Daoy (cell line): ENCODE measurements around the gene GTF3C5. TPM values are rescaled to one million over a fixed set of nuclear protein-coding genes. Genes with fewer than 3 reads are reported as not detected.
"Not testable (repeated sequence)": the region's sequence is repeated elsewhere in the genome, so short reads cannot be mapped to it uniquely, and the experiment has no call there.

ENCODE experiments used
- DNase-seq: peaks from one replicate; pipeline ENCODE4 v3.0.0-alpha.2; 2015; ENCODE audit warnings: low read depth
- total RNA-seq: library from RNA; depleted of rRNA; stranded (reverse); fragments of >200 nt; shearing (Covaris generic); gene quantifications from 2 replicates; pipeline ENCODE4 v1.2.3, GENCODE V29; 2014

Gene GTF3C5
- total RNA-seq, 1 experiment from 2014 or later, result 118 TPM

DNA sequence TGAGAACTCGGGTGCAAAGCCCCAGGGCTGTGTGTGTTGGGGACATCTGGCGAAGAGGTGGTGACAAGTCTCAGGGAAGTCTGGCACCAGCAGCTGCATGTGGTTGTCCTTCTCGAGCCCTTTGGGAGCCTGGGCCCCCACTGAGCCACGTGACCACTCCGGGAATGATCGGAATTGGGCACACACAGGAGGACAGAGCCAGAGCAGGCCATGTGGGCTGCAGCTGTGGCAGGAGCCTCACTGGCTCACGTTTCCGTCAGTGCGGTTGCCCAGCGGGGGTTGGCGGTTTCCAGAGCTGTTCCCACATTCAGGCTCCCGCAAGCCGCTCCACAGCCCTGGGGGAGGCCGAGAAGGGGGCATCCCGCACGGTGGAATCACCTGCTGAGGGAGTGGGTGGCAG is 24.2 kb downstream of the GTF3C5 start:
- DNase-seq, result peak; percentile 34

DNA sequence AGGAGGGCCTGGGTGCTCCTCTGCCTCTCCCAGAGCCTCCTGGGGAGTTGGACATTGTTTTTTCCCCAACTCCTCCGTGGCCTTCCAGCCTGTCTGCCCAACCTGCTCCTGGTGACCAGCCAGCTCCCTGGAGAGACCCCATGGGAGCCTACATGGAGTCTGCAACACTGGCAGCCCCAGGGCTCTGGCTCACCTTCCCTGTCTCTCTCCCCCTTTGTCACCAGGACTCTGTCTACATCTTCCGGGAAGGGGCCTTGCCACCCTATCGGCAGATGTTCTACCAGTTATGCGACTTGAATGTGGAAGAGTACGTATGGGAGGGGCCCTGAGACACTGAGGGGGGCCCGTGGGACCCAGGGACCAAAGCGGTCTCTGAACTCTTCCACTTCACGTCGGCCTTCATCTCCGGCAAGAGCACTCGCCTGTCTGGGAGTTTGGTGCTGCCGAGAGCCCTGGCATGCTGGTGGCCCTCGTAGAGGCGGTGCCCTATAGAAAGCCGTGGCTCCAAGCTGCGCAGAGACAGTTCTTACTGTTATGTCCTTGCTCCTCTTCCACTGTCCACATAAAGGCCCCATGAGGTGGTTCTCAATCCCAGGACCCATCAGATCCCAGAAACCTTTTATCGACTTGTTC is 25.1 kb downstream of the GTF3C5 start:
- no peak for DNase-seq

DNA sequence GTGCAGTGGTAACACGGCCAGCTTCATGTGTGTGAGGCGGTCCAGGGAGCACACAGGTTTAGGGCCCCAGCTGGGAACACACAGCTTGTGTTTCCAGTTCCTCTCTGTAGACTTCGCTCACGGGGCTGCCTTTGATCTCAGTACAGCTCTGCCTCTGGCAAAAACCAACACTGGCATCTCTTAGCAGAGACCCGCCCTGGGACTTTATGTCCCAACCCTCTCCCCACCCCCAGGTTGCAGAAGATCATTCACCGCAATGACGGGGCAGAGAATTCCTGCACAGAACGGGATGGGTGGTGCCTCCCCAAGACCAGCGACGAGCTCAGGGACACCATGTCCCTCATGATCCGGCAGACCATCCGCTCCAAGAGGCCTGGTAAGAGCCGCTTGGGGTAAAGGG is 25.7 kb downstream of the GTF3C5 start:
- DNase-seq, result no peak

DNA sequence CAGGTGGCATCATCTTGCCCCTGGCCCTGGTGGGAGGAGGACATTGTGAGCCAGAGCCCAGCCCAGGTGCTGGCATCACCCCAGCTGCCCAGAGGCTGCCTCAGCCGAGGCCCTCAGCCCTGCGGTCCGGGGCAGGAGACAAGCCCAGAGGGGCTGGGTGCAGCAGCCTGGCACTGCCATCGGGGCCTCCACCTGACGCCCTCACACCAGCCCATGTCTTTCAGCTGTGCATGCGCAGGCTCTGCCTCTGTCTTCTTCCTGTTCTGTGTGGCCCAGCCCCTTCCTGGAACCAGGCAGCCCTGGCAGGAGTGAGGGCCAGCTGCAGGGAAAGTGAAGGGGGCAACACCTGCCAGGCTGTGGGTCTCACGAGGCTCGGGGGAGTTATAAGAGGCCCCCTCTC is 26.2 kb downstream of the GTF3C5 start:
- DNase-seq, result no peak

DNA sequence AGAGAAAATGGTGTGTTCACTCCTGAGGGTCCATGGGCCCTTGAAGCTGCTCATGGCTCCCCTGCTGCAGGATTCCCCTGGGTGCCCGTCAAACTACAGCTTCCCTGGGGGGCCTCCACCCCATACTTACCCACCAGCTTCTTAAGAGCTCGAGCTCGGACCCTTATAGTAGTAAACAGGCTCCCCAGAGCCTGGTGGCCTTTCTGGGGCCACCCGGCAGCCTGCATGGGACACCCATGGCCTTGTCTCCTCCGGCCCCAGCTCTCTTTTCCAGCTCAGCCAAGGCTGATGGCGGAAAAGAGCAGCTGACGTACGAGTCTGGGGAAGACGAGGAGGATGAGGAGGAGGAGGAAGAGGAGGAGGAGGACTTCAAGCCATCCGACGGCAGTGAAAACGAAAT is 26.8 kb downstream of the GTF3C5 start:
- DNase-seq, result no peak

DNA sequence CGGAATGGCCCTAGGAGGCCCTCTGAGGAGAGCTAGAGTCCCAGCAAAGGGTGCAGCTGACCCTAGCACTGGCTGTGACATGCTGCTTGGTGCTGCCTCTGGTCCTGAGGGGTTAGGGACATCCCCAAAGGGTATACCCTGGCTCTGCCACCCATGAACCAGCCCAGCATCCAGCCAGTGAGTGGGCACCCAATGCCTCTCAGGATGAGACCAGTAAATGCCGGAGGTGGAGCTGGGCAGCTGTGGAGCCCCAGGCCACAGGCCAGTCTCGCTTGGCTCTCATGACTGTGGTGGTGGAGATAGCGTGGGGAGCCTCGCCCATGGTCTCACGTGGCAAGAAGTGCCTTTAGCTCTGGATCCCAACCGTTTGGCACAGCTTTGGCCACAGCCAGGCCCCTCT is 27.3 kb downstream of the GTF3C5 start:
- no peak for DNase-seq

DNA sequence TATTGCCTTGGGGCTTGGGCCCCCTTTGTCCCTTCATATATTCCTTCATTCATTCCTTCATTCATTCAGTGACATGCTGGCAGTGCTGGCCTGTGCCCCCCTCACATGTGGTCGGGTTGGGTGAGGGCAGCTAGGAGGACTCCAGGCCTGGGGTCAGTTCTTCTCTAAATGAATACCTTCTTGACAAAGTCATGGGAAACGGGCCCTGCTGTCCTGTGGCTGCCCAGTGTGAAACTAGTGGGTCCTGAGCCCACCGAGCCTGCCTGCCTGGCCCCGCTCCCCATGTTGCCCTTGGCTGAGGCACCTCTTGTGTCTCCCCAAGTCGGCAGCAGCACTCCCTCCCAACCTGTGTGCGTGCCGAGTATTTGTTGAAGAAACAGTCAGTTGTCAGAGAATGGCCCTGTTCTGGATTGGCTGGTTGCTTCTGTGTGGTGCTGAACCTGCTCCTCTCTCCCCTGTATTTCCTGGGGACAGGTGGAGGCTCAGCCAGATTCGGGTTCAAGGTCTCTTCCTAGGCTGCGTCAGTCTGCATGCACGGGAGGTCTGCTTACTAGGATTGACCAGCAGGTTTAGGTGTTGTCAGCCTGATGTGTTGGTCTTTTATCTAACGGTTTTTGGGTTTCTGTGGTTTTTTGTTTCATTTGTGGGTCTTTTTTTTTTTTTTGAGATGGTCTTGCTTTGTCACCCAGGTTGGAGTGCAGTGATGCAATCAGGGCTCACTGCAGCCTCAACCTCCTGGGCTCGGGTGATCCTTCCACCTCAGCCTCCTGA is 27.9 kb downstream of the GTF3C5 start:
- DNase-seq, result no peak

DNA sequence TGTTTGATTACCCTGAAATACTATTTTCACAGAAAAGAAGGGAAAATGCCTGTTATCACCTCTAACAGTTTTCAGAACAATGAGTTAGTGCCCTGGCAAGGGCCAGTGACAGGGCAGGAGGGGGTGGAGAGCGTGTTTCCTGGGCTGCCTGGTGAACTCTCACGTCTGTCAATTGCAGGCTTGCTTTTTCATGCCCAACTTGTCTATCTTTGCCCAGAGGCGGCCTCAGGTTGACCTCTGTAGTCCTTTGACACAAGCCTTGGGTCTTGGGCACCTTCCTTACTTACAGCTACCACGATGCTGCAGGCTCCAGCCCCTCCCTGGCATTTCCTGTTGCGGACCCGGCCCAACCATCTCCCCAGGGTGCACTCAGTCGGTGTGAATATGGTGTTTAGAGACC is 28.8 kb downstream of the GTF3C5 start:
- no peak for DNase-seq

DNA sequence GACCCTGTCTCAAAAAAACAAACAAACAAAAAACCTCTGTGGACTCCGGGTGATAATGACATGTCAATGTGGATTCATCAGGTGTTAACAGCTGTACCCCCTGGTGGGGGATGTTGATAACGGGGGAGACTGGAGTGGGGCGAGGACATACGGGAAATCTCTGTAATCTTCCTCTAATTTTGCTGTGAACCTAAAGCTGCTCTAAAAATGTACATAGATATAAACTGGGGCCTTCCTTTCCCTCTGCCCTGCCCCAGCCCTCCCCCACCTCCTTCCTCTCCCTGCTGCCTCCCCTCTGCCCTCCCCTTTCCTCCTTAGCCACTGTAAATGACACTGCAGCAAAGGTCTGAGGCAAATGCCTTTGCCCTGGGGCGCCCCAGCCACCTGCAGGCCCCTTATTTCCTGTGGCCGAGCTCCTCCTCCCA is 29.6 kb downstream of the GTF3C5 start:
- DNase-seq, result no peak

DNA sequence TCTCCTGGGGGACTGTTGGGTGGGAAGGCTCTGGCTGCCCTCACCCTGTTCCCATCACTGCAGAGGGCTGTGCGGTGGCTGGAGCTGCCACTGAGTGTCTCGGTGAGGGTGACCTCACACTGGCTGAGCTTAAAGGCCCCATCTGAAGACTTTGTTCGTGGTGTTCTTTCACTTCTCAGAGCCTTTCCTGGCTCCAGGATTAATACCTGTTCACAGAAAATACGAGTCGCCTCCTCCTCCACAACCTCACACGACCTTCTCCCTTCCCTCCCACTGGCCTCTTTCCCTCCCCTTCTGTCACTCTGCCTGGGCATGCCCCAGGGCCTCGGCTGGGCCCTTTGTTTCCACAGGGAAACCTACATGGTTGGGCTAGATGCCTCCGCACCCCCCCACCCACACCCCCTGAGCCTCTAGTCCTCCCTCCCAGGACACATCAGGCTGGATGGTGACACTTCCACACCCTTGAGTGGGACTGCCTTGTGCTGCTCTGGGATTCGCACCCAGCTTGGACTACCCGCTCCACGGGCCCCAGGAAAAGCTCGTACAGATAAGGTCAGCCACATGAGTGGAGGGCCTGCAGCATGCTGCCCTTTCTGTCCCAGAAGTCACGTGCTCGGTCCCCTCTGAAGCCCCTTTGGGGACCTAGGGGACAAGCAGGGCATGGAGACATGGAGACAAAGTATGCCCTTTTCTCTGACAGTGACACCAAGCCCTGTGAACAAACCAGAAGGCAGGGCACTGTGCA is 30.4 kb downstream of the GTF3C5 start:
- DNase-seq, result not testable (repeated sequence)

DNA sequence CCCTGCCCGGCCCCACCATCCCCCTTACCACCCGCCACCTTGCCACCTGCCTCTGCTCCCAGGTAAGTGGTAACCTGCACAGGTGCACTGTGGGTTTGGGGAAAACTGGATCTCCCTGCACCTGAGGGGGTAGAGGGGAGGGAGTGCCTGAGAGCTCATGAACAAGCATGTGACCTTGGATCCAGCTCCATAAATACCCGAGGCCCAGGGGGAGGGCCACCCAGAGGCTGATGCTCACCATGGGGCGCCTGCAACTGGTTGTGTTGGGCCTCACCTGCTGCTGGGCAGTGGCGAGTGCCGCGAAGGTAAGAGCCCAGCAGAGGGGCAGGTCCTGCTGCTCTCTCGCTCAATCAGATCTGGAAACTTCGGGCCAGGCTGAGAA is 31.0 kb downstream of the GTF3C5 start, which contains the start of gene CEL:
Gene CEL, plus strand, starts transcription at position 218 of the 382 bp plus-strand sequence. Its CDS starts 22 bp downstream, at position 240.
- DNase-seq, result not testable (repeated sequence)

DNA sequence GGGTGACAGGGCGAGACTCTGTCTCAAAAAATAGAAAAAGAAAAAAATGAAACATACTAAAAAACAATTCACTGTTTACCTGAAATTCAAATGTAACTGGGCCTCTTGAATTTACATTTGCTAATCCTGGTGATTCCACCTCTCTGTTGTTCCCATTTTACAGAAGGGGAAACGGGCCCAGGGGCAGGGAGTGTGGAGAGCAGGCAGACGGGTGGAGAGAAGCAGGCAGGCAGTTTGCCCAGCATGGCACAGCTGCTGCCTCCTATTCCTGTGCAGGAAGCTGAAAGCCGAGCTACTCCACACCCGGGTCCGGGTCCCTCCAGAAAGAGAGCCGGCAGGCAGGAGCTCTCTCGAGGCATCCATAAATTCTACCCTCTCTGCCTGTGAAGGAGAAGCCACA is 31.8 kb downstream of the GTF3C5 start:
- DNase-seq, result not testable (repeated sequence)

DNA sequence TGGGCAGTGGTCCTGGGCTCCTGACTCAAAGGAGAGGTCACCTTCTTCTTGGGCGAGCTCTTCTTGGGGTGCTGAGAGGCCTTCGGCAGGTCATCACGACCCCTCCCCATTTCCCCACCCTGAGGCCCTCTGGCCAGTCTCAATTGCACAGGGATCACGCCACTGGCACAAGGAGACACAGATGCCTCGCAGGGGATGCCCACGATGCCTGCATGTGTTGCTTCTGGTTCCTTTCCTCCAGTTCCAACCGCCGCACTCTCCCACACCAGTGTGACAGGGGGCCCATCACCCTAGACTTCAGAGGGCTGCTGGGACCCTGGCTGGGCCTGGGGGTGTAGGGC is 32.3 kb downstream of the GTF3C5 start:
- no peak for DNase-seq

DNA sequence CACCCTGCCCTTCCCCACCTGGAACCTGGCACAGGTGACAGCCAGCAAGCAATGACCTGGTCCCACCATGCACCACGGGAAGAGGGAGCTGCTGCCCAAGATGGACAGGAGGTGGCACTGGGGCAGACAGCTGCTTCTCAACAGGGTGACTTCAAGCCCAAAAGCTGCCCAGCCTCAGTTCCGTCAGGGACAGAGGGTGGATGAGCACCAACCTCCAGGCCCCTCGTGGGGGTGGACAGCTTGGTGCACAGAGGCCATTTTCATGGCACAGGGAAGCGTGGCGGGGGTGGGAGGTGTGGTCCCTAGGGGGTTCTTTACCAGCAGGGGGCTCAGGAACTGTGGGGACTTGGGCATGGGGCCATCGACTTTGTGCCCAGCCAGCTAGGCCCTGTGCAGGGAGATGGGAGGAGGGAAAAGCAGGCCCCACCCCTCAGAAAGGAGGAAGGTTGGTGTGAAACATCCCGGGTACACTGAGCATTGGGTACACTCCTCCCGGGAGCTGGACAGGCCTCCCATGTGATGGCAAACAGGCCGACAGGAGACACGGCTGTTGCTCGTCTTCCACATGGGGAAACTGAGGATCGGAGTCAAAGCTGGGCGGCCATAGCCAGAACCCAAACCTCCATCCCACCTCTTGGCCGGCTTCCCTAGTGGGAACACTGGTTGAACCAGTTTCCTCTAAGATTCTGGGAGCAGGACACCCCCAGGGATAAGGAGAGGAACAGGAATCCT is 32.9 kb downstream of the GTF3C5 start:
- no peak for DNase-seq

DNA sequence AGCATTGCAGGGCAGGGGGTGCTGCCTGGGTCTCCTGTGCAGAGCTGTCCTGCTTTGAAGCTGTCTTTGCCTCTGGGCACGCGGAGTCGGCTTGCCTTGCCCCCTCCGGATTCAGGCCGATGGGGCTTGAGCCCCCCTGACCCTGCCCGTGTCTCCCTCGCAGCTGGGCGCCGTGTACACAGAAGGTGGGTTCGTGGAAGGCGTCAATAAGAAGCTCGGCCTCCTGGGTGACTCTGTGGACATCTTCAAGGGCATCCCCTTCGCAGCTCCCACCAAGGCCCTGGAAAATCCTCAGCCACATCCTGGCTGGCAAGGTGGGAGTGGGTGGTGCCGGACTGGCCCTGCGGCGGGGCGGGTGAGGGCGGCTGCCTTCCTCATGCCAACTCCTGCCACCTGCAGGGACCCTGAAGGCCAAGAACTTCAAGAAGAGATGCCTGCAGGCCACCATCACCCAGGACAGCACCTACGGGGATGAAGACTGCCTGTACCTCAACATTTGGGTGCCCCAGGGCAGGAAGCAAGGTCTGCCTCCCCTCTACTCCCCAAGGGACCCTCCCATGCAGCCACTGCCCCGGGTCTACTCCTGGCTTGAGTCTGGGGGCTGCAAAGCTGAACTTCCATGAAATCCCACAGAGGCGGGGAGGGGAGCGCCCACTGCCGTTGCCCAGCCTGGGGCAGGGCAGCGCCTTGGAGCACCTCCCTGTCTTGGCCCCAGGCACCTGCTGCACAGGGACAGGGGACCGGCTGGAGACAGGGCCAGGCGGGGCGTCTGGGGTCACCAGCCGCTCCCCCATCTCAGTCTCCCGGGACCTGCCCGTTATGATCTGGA is 33.7 kb downstream of the GTF3C5 start:
- DNase-seq, result no peak

DNA sequence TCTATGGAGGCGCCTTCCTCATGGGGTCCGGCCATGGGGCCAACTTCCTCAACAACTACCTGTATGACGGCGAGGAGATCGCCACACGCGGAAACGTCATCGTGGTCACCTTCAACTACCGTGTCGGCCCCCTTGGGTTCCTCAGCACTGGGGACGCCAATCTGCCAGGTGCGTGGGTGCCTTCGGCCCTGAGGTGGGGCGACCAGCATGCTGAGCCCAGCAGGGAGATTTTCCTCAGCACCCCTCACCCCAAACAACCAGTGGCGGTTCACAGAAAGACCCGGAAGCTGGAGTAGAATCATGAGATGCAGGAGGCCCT is 34.2 kb downstream of the GTF3C5 start:
- no peak for DNase-seq

DNA sequence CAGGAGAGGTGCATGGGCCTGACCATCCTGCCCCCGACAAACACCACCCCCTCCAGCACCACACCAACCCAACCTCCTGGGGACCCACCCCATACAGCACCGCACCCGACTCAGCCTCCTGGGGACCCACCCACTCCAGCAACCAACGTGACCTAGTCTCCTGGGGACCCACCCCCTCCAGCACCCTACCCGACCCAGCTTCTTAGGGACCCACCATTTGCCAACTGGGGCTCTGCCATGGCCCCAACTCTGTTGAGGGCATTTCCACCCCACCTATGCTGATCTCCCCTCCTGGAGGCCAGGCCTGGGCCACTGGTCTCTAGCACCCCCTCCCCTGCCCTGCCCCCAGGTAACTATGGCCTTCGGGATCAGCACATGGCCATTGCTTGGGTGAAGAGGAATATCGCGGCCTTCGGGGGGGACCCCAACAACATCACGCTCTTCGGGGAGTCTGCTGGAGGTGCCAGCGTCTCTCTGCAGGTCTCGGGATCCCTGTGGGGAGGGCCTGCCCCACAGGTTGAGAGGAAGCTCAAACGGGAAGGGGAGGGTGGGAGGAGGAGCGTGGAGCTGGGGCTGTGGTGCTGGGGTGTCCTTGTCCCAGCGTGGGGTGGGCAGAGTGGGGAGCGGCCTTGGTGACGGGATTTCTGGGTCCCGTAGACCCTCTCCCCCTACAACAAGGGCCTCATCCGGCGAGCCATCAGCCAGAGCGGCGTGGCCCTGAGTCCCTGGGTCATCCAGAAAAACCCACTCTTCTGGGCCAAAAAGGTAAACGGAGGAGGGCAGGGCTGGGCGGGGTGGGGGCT is 35.6 kb downstream of the GTF3C5 start:
- no peak for DNase-seq

DNA sequence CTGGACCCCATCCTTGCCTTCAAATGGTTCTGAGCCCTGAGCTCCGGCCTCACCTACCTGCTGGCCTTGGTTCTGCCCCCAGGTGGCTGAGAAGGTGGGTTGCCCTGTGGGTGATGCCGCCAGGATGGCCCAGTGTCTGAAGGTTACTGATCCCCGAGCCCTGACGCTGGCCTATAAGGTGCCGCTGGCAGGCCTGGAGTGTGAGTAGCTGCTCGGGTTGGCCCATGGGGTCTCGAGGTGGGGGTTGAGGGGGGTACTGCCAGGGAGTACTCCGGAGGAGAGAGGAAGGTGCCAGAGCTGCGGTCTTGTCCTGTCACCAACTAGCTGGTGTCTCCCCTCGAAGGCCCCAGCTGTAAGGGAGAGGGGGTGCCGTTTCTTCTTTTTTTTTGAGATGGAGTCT is 36.2 kb downstream of the GTF3C5 start:
- no peak for DNase-seq

DNA sequence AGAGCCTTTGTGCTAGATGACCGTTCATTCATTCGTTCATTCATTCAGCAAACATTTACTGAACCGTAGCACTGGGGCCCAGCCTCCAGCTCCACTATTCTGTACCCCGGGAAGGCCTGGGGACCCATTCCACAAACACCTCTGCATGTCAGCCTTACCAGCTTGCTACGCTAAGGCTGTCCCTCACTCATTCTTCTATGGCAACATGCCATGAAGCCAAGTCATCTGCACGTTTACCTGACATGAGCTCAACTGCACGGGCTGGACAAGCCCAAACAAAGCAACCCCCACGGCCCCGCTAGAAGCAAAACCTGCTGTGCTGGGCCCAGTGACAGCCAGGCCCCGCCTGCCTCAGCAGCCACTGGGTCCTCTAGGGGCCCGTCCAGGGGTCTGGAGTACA is 37.0 kb downstream of the GTF3C5 start:
- no peak for DNase-seq

DNA sequence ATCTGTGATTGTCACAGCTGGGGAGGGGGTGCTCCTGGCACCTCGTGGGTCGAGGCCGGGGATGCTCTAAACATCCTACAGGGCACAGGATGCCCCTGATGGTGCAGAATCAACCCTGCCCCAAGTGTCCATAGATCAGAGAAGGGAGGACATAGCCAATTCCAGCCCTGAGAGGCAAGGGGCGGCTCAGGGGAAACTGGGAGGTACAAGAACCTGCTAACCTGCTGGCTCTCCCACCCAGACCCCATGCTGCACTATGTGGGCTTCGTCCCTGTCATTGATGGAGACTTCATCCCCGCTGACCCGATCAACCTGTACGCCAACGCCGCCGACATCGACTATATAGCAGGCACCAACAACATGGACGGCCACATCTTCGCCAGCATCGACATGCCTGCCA is 37.6 kb downstream of the GTF3C5 start:
- not testable (repeated sequence) for DNase-seq
